B cell (primary cell): ENCODE measurements around the gene TRIM74. TPM values are rescaled to one million over a fixed set of nuclear protein-coding genes. Genes with fewer than 3 reads are reported as not detected.

Experiments used
- ATAC-seq: fragments of 200-7000 bp; cut with Tn5 transposase; one replicate; pipeline ENCODE4 v1.10.0; 2021; ENCODE audit warnings: low read depth, mild to moderate bottlenecking, moderate number of reproducible peaks, moderate library complexity
- CTCF ChIA-PET: fragments of 350-600 bp; sonication (Branson Sonifier 250); formaldehyde crosslinking; loops from one replicate; lab custom pipeline; 2021; ENCODE audit warnings: antibody characterized with exemption, inconsistent platforms; lab: Charles Lee
- POLR2A ChIA-PET: fragments of 350-600 bp; sonication (Branson Sonifier 250); formaldehyde crosslinking; loops from one replicate; lab custom pipeline; 2021; ENCODE audit warnings: antibody characterized with exemption; lab: Charles Lee
- DNase-seq: peaks from one replicate; pipeline ENCODE4 v3.0.0; 2013
- H2AFZ ChIP-seq: 2 replicates; pipeline ENCODE4 v1.6.1; 2012; ENCODE audit warnings: mild to moderate bottlenecking, low read depth, low read length; ENCODE audit not compliant: insufficient read depth, poor library complexity, severe bottlenecking
- H3K27ac ChIP-seq, 2 donors: 1 replicate in 1 of 2; 2 replicates in 1 of 2; pipeline ENCODE4 v1.5.1; 2012 to 2013; ENCODE audit warnings: low read length in 2 of 2, mild to moderate bottlenecking in 2 of 2, moderate library complexity in 1 of 2
- H3K27me3 ChIP-seq, 4 experiments: fragments of 200-600 bp in 1 of 4; sonication (generic) in 1 of 4; replicated peaks in 1 of 4; 1 replicate in 2 of 4; 2 replicates in 2 of 4; pipeline versions ENCODE4 v1.6.1 to v1.7.0; 2013 to 2016; ENCODE audit warnings: low read length in 3 of 4, mild to moderate bottlenecking in 2 of 4, mixed read lengths in 1 of 4, moderate library complexity in 1 of 4; ENCODE audit not compliant: insufficient read depth in 4 of 4, control insufficient read depth in 3 of 4; ENCODE audit errors: control extremely low read depth in 1 of 4
- H3K36me3 ChIP-seq, 2 experiments: replicated peaks in 1 of 2; 1 replicate in 1 of 2; 2 replicates in 1 of 2; pipeline versions ENCODE4 v1.6.1 to v1.7.1; 2013; ENCODE audit warnings: low read length in 1 of 2; ENCODE audit not compliant: insufficient read depth in 2 of 2, control insufficient read depth in 1 of 2; ENCODE audit errors: control extremely low read depth in 1 of 2, extremely low read depth in 1 of 2
- H3K4me1 ChIP-seq, 2 donors: fragments of 200-600 bp in 1 of 2; sonication (generic) in 1 of 2; 1 replicate in 1 of 2; 2 replicates in 1 of 2; pipeline versions ENCODE4 v1.5.1 to v1.6.1; 2013 to 2017; ENCODE audit warnings: low read length in 2 of 2; ENCODE audit not compliant: control insufficient read depth in 2 of 2, insufficient read depth in 2 of 2
- H3K4me2 ChIP-seq: replicated peaks from 2 replicates; pipeline ENCODE3; 2012; ENCODE audit warnings: mild to moderate bottlenecking, low read depth, low read length; ENCODE audit not compliant: poor library complexity, severe bottlenecking
- H3K4me3 ChIP-seq, 5 experiments: fragments of 200-600 bp in 1 of 5; sonication (generic) in 1 of 5; 1 replicate in 3 of 5; 2 replicates in 2 of 5; pipeline versions ENCODE4 v1.5.1 to v1.7.0; 2011 to 2016; ENCODE audit warnings: low read length in 4 of 5, mild to moderate bottlenecking in 4 of 5, low read depth in 2 of 5, control low read depth in 1 of 5, moderate library complexity in 1 of 5; ENCODE audit not compliant: insufficient read depth in 1 of 5; ENCODE audit errors: control extremely low read depth in 1 of 5, extremely low read depth in 1 of 5
- H3K79me2 ChIP-seq: fragments of 200-600 bp; sonication (generic); one replicate; pipeline ENCODE4 v1.6.0; 2016; ENCODE audit warnings: low read length; ENCODE audit not compliant: control insufficient read depth, insufficient read depth
- H3K9ac ChIP-seq: fragments of 200-600 bp; sonication (generic); 2 replicates; pipeline ENCODE4 v1.6.1; 2017; ENCODE audit warnings: mild to moderate bottlenecking, low read length, moderate library complexity
- H3K9me3 ChIP-seq, 3 donors: one replicate each; pipeline versions ENCODE4 v1.6.1 to v1.7.1; 2013; ENCODE audit warnings: low read length in 2 of 3; ENCODE audit not compliant: control insufficient read depth in 2 of 3, insufficient read depth in 1 of 3; ENCODE audit errors: control extremely low read depth in 1 of 3
- H4K20me1 ChIP-seq: 2 replicates; pipeline ENCODE4 v1.6.0; 2012; ENCODE audit warnings: mild to moderate bottlenecking, low read length; ENCODE audit not compliant: insufficient read depth, control insufficient read depth, poor library complexity, severe bottlenecking
- H3K27ac Mint-ChIP-seq: one replicate; pipeline ENCODE4 v1.8.0; 2021; ENCODE audit warnings: mixed read lengths
- H3K27me3 Mint-ChIP-seq: one replicate; pipeline ENCODE4 v1.8.0; 2021; ENCODE audit warnings: mixed read lengths
- H3K4me1 Mint-ChIP-seq: one replicate; pipeline ENCODE4 v1.8.0; 2021; ENCODE audit warnings: mixed read lengths
- H3K4me3 Mint-ChIP-seq: one replicate; pipeline ENCODE4 v1.8.0; 2021; ENCODE audit warnings: mixed read lengths
- H3K9me3 Mint-ChIP-seq: one replicate; pipeline ENCODE4 v1.8.0; 2022; ENCODE audit warnings: mixed read lengths; ENCODE audit not compliant: insufficient read depth
- CTCF ChIP-seq: fragments of 200-600 bp; IDR thresholded peaks from one replicate; pipeline ENCODE4 v1.8.0; 2022; ENCODE audit warnings: antibody characterized with exemption, mild to moderate bottlenecking
- EZH2 ChIP-seq: IDR thresholded peaks from 2 replicates; pipeline ENCODE4 v1.6.1; 2012; ENCODE audit warnings: borderline replicate concordance, low read depth, mild to moderate bottlenecking, moderate library complexity, low read length; ENCODE audit not compliant: insufficient read depth, poor library complexity, severe bottlenecking
- WGBS: methylation state at CpG from one replicate; pipeline ENCODE4 v1.1.5; 2013; ENCODE audit warnings: missing lambda C conversion rate; ENCODE audit not compliant: insufficient coverage; 5-methylcytosine and 5-hydroxymethylcytosine counted together
- intact Hi-C: fragments of 100-400 bp; cut with micrococcal nuclease; formaldehyde crosslinking; loops from one replicate; pipeline ENCODE4 v1.10.0; 2022
- polyA plus RNA-seq: library from polyadenylated mRNA; depleted of rRNA; stranded (reverse); fragments of >200 nt; gene quantifications from 2 replicates; pipeline ENCODE4 v1.2.3, GENCODE V29; 2012
- total RNA-seq, 2 donors: library from RNA; stranded (reverse); fragments of 120-200 nt in 1 of 2; gene quantifications; 1 replicate in 1 of 2; 2 replicates in 1 of 2; pipeline versions ENCODE4 v1.2.3 to v1.2.4, GENCODE V29; 2013 to 2022

TRIM74 gene
- total and polyA plus RNA-seq, 2 donors (not counting 1 experiment from before 2014, with no cell fraction given): 0.97 to 1.2 TPM

- 0% methylated on average over 18 of the region's 35 CpGs for WGBS
- peaks cover 13 to 17% of the 10 kb centered on the region in 2 donors for H3K4me1 ChIP-seq
- Mint-ChIP-seq H3K4me1 (peaks cover 32% of the 10 kb centered on the region), H3K27ac (peak overlapping the region; percentile 94), H3K9me3 (no peaks in the 10 kb centered on the region), H3K4me3 (peak overlapping the region; percentile 96), H3K27me3 (no peaks in the 10 kb centered on the region)
- no peaks in the 10 kb centered on the region for H4K20me1 ChIP-seq
- peaks cover 77% of the 10 kb centered on the region for H3K79me2 ChIP-seq
- intact Hi-C loops: loop anchor here (2.0 to 10.0 kb wide), 2 partner anchors 51 to 97 kb away; partner anchors contain the start of gene TYW1B
- DNase-seq (peak; percentile 53), ATAC-seq (no peak)
- peak overlapping the region; percentile 85 for H2AFZ ChIP-seq
- no peak for TF ChIP-seq EZH2
- H3K4me3 ChIP-seq: peak overlapping the region; percentile 61 to 93 (median 80)
- peak overlapping the region; percentile 75 to 97 for H3K27ac ChIP-seq
- H3K9ac ChIP-seq: peak overlapping the region; percentile 95
- ChIA-PET POLR2A (no interaction called here), CTCF (no interaction called here)
- peaks cover 9 to 38% of the 10 kb centered on the region in 2 experiments for H3K36me3 ChIP-seq
- H3K27me3 ChIP-seq: no peaks in the 10 kb centered on the region
- H3K9me3 ChIP-seq: no peaks in the 10 kb centered on the region
- peak overlapping the region; percentile 82 for H3K4me2 ChIP-seq
Observed at GRCh38 chr7:72925546-72926120, 43.6 kb downstream of the TRIM74 start.

GRCh38 chr7:72924733-72925545 is 44.3 kb downstream of the TRIM74 start, which contains the start of gene POM121:
TSS of gene POM121 (plus strand) at chr7:72925095. CDS start at chr7:72925122, 27 bp downstream.
- H3K4me1 Mint-ChIP-seq: peaks cover 32% of the 10 kb centered on the region
- peaks cover 13 to 17% of the 10 kb centered on the region in 2 donors for H3K4me1 ChIP-seq
- H3K27me3 Mint-ChIP-seq: no peaks in the 10 kb centered on the region
- ATAC-seq (peak; percentile 95), DNase-seq (peak; percentile 94)
- H3K4me3 ChIP-seq: peak within 1 kb of the TSS; percentile 75 to 95 (median 91)
- TF ChIP-seq CTCF (no peak), EZH2 (no peak)
- peaks cover 9 to 31% of the 10 kb centered on the region in 2 experiments for H3K36me3 ChIP-seq
- peak within 1 kb of the TSS; percentile 82 for H3K4me2 ChIP-seq
- ChIA-PET POLR2A (no interaction called here), CTCF (interaction anchor here (1.0 kb wide), 1 partner anchor 10 kb away, joined by 5 read pairs; no protein-coding TSS in a partner anchor)
- H4K20me1 ChIP-seq: no peaks in the 10 kb centered on the region
- no peaks in the 10 kb centered on the region for H3K9me3 ChIP-seq
- H3K79me2 ChIP-seq: peaks cover 77% of the 10 kb centered on the region
- peak within 1 kb of the TSS; percentile 100 for H3K4me3 Mint-ChIP-seq
- under 1% methylated on average over 90 of the region's 91 CpGs for WGBS
- intact Hi-C loops: loop anchor here (2.0 to 10.0 kb wide), 2 partner anchors 50 to 96 kb away; partner anchors contain the start of gene TYW1B
- peak within 1 kb of the TSS; percentile 99 for H3K27ac Mint-ChIP-seq
- no peaks in the 10 kb centered on the region for H3K27me3 ChIP-seq
- H2AFZ ChIP-seq: peak within 1 kb of the TSS; percentile 85
- H3K9ac ChIP-seq: peak within 1 kb of the TSS; percentile 95
- H3K9me3 Mint-ChIP-seq: no peaks in the 10 kb centered on the region
- H3K27ac ChIP-seq: peak within 1 kb of the TSS; percentile 88 to 97
